NK-92 (cell line): ENCODE results near the gene SATB1.

Experiments
- DNase-seq: peaks from one replicate; lab custom pipeline; 2025; ENCODE audit not compliant: unreplicated experiment; lab: John Stamatoyannopoulos, UW

The SATB1 gene

DNA sequence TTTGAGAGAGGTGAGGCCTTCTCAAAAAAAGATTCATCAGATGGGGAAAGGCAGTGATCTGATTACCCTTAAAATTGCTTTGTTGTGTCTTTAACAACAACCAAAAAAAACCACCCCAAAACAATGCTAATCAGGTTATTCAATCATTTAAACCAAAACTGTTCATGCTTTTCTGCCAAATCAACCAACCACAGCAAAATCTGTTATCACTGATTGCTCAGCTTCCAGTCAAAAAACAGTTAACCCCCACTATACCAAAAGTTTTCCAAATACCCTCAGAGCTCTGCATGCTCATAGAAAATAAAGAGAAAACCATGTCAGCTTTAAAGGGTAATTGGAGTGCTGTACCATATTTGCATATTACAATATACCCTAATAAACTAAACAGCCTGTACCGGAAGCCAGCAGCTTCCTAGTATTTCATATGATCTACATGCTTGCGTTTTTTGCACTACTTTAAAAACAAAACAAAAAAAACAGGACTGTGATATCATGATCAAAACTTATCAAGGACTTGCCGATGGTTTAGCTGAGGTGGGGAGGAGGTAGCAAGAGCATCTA lies 22.8 kb downstream of the SATB1 start:
- no peak for DNase-seq

- DNase-seq = no peak
Observed at GRCh38 chr3:18401300-18401961, 23.7 kb downstream of the SATB1 start.

DNA sequence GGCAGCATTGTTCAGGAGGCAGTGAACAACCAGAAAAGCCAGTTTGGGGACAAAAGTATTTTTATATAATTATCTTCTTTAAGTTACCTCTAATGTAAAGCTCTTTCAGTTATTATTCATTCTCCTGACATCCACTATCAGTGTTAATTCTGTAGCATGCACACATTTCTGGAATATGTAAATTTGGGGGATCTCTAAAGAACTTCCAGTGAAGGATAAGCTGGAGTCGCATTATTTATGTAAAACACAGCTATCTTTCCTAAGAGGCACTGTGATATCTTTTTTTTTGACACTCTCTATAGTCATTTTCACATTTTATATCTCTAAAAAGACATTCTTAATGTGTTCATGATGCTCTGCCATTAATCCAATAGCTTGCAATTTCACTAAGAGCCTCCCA lies 26.7 kb downstream of the SATB1 start:
- no peak for DNase-seq

DNA sequence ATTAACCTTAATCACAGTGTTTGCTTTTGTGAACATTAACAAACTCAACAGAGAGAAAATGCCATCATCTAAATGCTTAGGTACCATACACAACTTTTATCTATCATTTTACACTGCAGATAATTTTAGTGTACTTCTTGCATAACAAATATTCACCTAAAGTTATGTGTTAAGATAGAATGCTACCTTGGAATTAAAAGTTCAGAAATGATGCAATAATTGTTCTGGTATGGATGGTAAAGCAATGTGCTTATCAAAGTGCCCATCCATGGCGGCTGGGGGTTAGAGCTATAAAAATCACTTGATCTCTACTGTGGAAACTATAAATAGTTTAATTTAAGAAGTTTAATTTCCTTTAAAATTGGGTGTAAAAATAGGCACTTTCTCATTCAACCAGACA lies 28.7 kb downstream of the SATB1 start:
- no peak for DNase-seq

DNA sequence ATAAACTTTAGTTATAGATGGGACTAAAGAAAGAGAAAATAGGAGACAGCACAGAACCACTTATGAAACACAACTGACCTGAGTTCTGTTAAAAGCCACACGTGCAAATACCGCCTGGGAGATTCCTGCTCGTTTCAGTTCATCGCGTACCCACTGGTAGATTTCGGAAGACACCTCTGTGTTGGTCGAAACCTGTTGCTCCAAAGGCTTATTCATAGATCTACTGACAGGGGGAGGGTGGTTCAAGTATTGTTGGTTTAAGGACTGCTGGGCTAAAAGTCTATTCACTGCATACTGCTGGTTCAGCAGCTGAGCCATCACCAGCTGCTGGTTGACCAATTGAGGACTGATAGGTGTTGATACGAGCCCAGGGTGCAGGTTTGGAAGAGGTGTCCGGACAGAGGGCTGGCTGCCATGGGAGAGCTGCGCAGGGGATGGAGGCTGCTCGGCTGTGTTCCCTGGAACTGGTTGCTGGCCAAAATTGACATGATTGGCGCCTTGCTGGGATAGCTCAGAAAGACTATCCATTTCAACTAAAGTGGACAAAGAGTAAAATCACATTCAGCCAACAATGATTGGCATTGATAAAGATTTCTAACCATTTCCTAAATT lies 30.6 kb downstream of the SATB1 start:
- DNase-seq = no peak

- no peak for DNase-seq
Observed at GRCh38 chr3:18393906-18394305, 31.2 kb downstream of the SATB1 start.

GRCh38 chr3:18390024-18390660 lies 35.0 kb downstream of the SATB1 start:
- DNase-seq = no peak

- no peak for DNase-seq
Observed at GRCh38 chr3:18389108-18389733, 35.9 kb downstream of the SATB1 start.

DNA sequence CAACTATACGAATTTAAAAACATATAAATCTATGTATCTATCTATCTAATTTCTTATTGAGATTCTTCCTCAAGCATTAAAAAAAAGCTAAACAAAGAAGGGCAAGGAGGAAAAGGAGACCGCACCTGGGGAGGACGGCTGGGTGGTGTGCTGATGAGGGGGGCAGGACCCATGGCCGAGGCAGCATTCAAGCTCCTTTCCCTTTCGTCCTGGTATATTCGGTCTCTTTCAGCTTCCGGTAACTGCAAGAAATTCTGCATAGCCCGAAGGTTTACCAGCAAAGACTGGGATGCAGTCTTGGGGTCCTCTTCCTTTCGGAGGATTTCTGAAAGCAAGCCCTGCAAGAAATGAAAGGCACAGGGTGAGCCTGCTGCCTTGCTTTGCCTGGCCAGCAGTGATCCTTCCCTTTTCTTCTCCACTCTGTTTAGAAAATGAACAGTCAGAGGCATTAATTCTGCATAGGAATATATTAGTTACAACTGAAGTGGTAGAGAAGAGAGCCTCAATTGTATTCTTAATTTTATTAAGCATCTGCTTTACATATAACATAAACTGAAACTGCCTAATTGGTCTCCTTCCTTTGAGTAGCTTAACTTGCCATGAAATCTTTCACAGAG lies 38.8 kb downstream of the SATB1 start:
- no peak for DNase-seq

- DNase-seq = no peak
Observed at GRCh38 chr3:18385706-18386105, 39.4 kb downstream of the SATB1 start.

GRCh38 chr3:18382760-18383369 lies 42.3 kb downstream of the SATB1 start:
- DNase-seq = no peak

DNA sequence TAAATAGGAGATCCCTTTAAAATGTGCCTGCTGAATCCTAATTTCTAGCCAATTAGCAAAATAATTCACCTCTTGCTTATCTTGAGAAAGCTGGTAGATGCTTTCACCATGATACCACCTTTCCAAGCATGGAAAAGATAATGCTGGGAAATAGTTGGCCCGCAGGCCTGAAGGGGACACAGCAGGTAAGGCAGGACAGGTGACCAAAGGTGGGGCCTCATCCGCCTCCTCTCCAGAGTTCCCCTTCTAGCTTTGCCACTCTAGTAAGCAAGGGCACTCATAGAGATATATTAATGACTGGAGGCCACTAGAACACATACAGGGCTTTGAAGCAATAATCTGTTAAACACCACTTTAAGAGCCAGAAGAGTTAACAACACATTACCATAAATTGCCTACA lies 45.5 kb downstream of the SATB1 start:
- DNase-seq = no peak

DNA sequence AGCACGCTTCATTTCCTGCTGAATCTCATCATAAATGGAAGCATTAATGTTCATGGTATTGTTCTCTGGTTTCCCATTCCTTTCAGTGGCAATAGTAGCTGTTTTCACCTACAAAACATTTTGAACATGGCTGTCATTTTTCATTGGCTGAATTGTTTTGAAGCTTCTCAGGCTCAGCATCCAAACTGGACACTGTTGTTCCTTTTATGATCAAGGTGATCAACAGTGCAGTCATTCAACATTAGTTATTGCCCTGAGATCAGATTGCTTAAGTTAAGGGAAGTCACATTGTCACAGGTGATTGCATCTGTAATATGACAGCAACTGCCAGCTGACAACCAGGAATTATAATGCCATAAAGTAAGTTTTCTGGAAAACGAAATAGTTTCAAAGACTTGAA lies 46.9 kb downstream of the SATB1 start:
- no peak for DNase-seq

DNA sequence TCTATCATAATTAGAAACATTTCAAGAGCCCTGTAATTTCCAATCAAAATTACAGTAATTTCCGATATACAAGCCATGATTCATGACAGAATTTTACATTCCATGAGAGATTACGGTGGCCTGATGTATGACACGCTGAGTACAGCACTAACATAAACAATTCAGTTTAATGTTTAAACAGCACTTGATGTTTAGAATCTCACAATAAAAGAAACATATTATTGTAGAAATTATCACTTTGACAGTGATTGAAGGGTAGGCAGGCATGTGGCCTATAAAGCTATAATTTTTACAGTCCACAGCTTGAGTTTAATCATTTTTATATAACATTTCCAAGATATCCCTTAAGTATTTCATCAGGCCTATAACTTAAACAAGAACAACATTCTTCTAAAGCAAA lies 48.5 kb downstream of the SATB1 start:
- DNase-seq = no peak

- no peak for DNase-seq
Observed at GRCh38 chr3:18372786-18373405, 52.2 kb downstream of the SATB1 start.

- no peak for DNase-seq
Observed at GRCh38 chr3:18370672-18371071, 54.5 kb downstream of the SATB1 start.

- no peak for DNase-seq
Observed at GRCh38 chr3:18369551-18370185, 55.5 kb downstream of the SATB1 start.

- no peak for DNase-seq
Observed at GRCh38 chr3:18366258-18366657, 58.9 kb downstream of the SATB1 start.

DNA sequence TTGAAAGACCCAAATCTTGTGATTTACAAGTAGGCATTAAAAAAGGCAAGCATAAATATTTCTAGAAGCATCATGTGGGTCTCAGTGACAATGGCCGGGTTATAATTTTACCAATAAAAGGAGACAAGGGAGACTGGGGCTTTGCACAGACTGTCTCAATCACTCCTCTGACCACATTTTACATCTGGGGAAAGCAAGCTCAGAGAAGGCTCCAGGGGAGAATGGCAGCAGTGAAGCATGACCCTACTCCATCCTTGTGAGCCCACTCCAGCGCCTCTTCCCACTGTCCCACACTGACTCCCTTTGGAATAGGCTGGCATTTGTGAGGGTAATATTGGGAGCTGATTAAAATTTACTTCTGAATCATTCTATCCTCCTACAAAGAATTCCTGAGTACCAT lies 61.8 kb downstream of the SATB1 start:
- DNase-seq = no peak

- no peak for DNase-seq
Observed at GRCh38 chr3:18357747-18358146, 67.4 kb downstream of the SATB1 start.
